Gastroesophageal sphincter (tissue), 4 donors: ENCODE results near the gene TGFBR3. TPM values are rescaled to one million over a fixed set of nuclear protein-coding genes. Genes with fewer than 3 reads are reported as not detected.

Experiments
- ATAC-seq: fragments of 150-250 bp; one replicate; pipeline ENCODE4 v1.9.1; 2016; ENCODE audit warnings: mild to moderate bottlenecking, moderate library complexity
- H3K27ac ChIP-seq, 4 donors: fragments of 200-600 bp; sonication (generic) in 3 of 4; 1 replicate in 3 of 4; 2 replicates in 1 of 4; pipeline ENCODE4 v1.5.1; 2016 to 2019
- H3K27me3 ChIP-seq: fragments of 200-600 bp; sonication (generic); one replicate; pipeline ENCODE4 v1.5.1; 2019
- H3K36me3 ChIP-seq, 2 donors: fragments of 200-600 bp; sonication (generic); one replicate each; pipeline ENCODE4 v1.5.1; 2019; ENCODE audit warnings: control low read depth in 1 of 2
- H3K4me1 ChIP-seq, 3 donors: fragments of 200-600 bp; sonication (generic); 1 replicate in 2 of 3; 2 replicates in 1 of 3; pipeline ENCODE4 v1.5.1; 2016 to 2019; ENCODE audit warnings: control low read depth in 2 of 3
- H3K4me3 ChIP-seq, 2 donors: fragments of 200-600 bp; sonication (generic); one replicate each; pipeline ENCODE4 v1.5.1; 2019; ENCODE audit warnings: mild to moderate bottlenecking in 1 of 2, moderate library complexity in 1 of 2
- H3K9me3 ChIP-seq, 3 donors: fragments of 200-600 bp; sonication (generic); one replicate each; pipeline ENCODE4 v1.5.1; 2017 to 2019; ENCODE audit warnings: control low read depth in 2 of 3
- CTCF ChIP-seq, 4 experiments: fragments of 200-600 bp in 2 of 4; fragments of 450-650 bp in 2 of 4; sonication (generic) in 1 of 4; IDR thresholded peaks; one replicate each; pipeline ENCODE4 v1.5.1; 2017 to 2019; ENCODE audit warnings: antibody characterized with exemption in 4 of 4, mild to moderate bottlenecking in 2 of 4, moderate library complexity in 2 of 4
- EP300 ChIP-seq: sonication (generic); formaldehyde crosslinking; IDR thresholded peaks from one replicate; pipeline ENCODE4 v1.6.1; 2017; ENCODE audit warnings: antibody characterized with exemption, mild to moderate bottlenecking
- POLR2A ChIP-seq, 2 donors: fragments of 450-650 bp; IDR thresholded peaks; one replicate each; pipeline ENCODE4 v1.6.1; 2017; ENCODE audit warnings: antibody characterized with exemption in 2 of 2, mild to moderate bottlenecking in 2 of 2, moderate library complexity in 1 of 2
- POLR2AphosphoS5 ChIP-seq: sonication (generic); formaldehyde crosslinking; IDR thresholded peaks from one replicate; pipeline ENCODE4 v1.6.1; 2017; ENCODE audit warnings: antibody characterized with exemption
- WGBS, 2 donors: methylation state at CpG; one replicate each; pipeline ENCODE4 v1.1.5; 2018; ENCODE audit warnings: low coverage in 1 of 2; 5-methylcytosine and 5-hydroxymethylcytosine counted together
- total RNA-seq, 4 donors: library from RNA; depleted of rRNA; stranded (reverse); fragments of >200 nt; gene quantifications; one replicate each; pipeline ENCODE4 v1.1.0, GENCODE V29; 2016

TGFBR3 gene
- total RNA-seq, 4 donors from 2014 or later = 176 to 315 (median 248) TPM

GRCh38 chr1:91827087-91827458, 58.9 kb downstream of the TGFBR3 start:
- peak overlapping the region; percentile 80 to 88 (median 82) for H3K27ac ChIP-seq
- no peaks in the 10 kb centered on the region for H3K36me3 ChIP-seq
- no peaks in the 10 kb centered on the region for H3K27me3 ChIP-seq
- TF ChIP-seq CTCF (IDR thresholded peaks at IDR 0.05) (no peak), POLR2A (IDR thresholded peaks at IDR 0.05) (no peak)
- WGBS, 2 donors = 60 to 61% methylated on average over 2 to 6 of the region's 9 CpGs
- peaks cover 11 to 86% (median 32%) of the 10 kb centered on the region in 3 donors for H3K4me1 ChIP-seq
- no peak overlapping the region for H3K4me3 ChIP-seq
- no peaks in the 10 kb centered on the region for H3K9me3 ChIP-seq
- ATAC-seq = peak; percentile 39

GRCh38 chr1:91826649-91827048, 59.3 kb downstream of the TGFBR3 start:
- Histone ChIP-seq H3K36me3 (no peaks in the 10 kb centered on the region), H3K27me3 (no peaks in the 10 kb centered on the region), H3K9me3 (no peaks in the 10 kb centered on the region), H3K4me3 (no peak overlapping the region), H3K27ac (peak overlapping the region; percentile 80 to 88 (median 82)), H3K4me1 (peaks cover 13 to 86% (median 32%) of the 10 kb centered on the region in 3 donors)
- no peak for ATAC-seq
- TF ChIP-seq CTCF (IDR thresholded peaks at IDR 0.05) = no peak
- 67 to 84% methylated on average over 5 of the region's 5 CpGs for WGBS, 2 donors

- no peaks in the 10 kb centered on the region for H3K36me3 ChIP-seq
- WGBS, 2 donors = 75 to 91% methylated on average over 6 of the region's 6 CpGs
- no peaks in the 10 kb centered on the region for H3K9me3 ChIP-seq
- H3K4me1 ChIP-seq = peaks cover 13 to 82% (median 32%) of the 10 kb centered on the region in 3 donors
- no peak for TF ChIP-seq POLR2A (IDR thresholded peaks at IDR 0.05)
- TF ChIP-seq POLR2AphosphoS5 = no peak
- no peak for TF ChIP-seq CTCF (IDR thresholded peaks at IDR 0.05)
- no peak for TF ChIP-seq EP300
- no peak for ATAC-seq
- H3K27ac ChIP-seq = peak overlapping the region; percentile 80 to 88 (median 82)
- H3K27me3 ChIP-seq = no peaks in the 10 kb centered on the region
- H3K4me3 ChIP-seq = no peak overlapping the region
These were observed 59.7 kb downstream of the TGFBR3 start for GRCh38 chr1:91826248-91826647.

GRCh38 chr1:91821126-91821868, 64.7 kb downstream of the TGFBR3 start:
- Histone ChIP-seq H3K4me1 (peaks cover 25 to 80% (median 25%) of the 10 kb centered on the region in 3 donors), H3K27me3 (no peaks in the 10 kb centered on the region), H3K9me3 (no peaks in the 10 kb centered on the region), H3K36me3 (no peaks in the 10 kb centered on the region), H3K27ac (no peak overlapping the region), H3K4me3 (no peak overlapping the region)
- 85 to 89% methylated on average over 4 to 6 of the region's 6 CpGs for WGBS, 2 donors
- ATAC-seq = no peak
- TF ChIP-seq POLR2A (IDR thresholded peaks at IDR 0.05) (no peak), CTCF (IDR thresholded peaks at IDR 0.05) (no peak), POLR2AphosphoS5 (no peak), EP300 (no peak)

- Histone ChIP-seq H3K4me1 (peaks cover 28 to 88% (median 33%) of the 10 kb centered on the region in 3 donors), H3K27me3 (no peaks in the 10 kb centered on the region), H3K4me3 (no peak overlapping the region), H3K27ac (peak overlapping the region in 3 of 4 donors; percentile 66 to 69 (median 66)), H3K36me3 (no peaks in the 10 kb centered on the region), H3K9me3 (no peaks in the 10 kb centered on the region)
- TF ChIP-seq EP300 (no peak), POLR2AphosphoS5 (no peak), POLR2A (IDR thresholded peaks at IDR 0.05) (no peak), CTCF (IDR thresholded peaks at IDR 0.05) (no peak)
- ATAC-seq = no peak
- WGBS, 2 donors = 52 to 56% methylated on average over 7 to 11 of the region's 11 CpGs
These were observed 66.7 kb downstream of the TGFBR3 start for GRCh38 chr1:91819038-91819788.
